Lower leg skin (tissue), 3 donors: ENCODE measurements around the gene BTN3A1.

ENCODE experiments used
- POLR2A ChIP-seq, 2 donors: fragments of 450-650 bp; IDR thresholded peaks; one replicate each; pipeline ENCODE4 v1.6.1; 2016 to 2017; ENCODE audit warnings: antibody characterized with exemption in 2 of 2, mild to moderate bottlenecking in 1 of 2, moderate library complexity in 1 of 2
- TF ChIP-seq, protein P1 (sequence below), 3 donors: fragments of 450-650 bp; IDR thresholded peaks; one replicate each; pipeline ENCODE4 v1.5.1; 2016; ENCODE audit warnings: antibody characterized with exemption in 3 of 3, mild to moderate bottlenecking in 3 of 3, moderate library complexity in 2 of 3

DNA sequence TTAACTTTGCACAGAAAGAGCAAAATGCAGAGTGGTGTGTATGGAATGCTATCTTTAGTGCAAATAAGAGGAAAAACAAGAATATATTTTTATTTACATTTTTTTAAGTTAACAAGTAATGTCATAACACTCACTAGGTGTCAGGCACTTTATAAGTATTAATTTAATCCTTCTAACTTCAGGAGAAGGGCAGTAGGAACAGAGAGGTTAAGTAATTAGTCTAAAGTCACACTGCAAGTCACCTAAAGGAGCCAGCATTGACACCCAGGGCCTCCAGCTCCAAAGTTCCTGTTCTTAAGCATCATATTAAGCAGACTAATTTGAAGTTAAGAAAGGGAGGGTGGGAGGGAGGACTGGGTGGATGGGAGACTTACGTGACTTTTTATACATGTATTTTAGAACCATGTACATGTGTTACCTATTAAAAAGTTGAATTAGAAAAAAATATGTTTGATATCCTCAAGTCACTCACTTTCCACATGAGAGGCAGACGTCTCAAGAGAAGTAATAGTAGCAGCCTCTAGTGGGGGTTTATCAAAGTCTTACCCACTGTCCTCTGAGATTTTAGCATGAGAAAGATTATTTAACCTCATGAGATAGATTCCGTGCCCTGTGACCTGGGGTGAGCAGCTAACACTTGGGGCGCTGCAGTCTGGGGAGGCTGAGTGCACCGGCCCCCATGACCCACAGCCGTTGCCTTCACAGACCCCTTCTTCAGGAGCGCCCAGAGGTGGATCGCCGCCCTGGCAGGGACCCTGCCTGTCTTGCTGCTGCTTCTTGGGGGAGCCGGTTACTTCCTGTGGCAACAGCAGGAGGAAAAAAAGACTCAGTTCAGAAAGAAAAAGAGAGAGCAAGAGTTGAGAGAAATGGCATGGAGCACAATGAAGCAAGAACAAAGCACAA is 7.0 kb downstream of the BTN3A1 start:
- no peak for TF ChIP-seq POLR2A (IDR thresholded peaks at IDR 0.05)
- TF ChIP-seq, protein P1, sequence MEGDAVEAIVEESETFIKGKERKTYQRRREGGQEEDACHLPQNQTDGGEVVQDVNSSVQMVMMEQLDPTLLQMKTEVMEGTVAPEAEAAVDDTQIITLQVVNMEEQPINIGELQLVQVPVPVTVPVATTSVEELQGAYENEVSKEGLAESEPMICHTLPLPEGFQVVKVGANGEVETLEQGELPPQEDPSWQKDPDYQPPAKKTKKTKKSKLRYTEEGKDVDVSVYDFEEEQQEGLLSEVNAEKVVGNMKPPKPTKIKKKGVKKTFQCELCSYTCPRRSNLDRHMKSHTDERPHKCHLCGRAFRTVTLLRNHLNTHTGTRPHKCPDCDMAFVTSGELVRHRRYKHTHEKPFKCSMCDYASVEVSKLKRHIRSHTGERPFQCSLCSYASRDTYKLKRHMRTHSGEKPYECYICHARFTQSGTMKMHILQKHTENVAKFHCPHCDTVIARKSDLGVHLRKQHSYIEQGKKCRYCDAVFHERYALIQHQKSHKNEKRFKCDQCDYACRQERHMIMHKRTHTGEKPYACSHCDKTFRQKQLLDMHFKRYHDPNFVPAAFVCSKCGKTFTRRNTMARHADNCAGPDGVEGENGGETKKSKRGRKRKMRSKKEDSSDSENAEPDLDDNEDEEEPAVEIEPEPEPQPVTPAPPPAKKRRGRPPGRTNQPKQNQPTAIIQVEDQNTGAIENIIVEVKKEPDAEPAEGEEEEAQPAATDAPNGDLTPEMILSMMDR (IDR thresholded peaks at IDR 0.05), result no peak
